Calu3 (cell line): ENCODE measurements around the gene TBC1D7. TPM values are rescaled to one million over a fixed set of nuclear protein-coding genes. Genes with fewer than 3 reads are reported as not detected.

Source experiments
- BruUV-seq: library from RNA; stranded (reverse); fragments of 400-500 nt; replicated peaks from 2 replicates; lab custom pipeline; 2021; lab: Mats Ljungman, UMichigan
- CTCF ChIA-PET: fragments of 300-600 bp; sonication (Branson Sonifier 250); formaldehyde crosslinking; loops from one replicate; lab custom pipeline; 2022; ENCODE audit warnings: antibody characterized with exemption; lab: Charles Lee
- DNase-seq: peaks from one replicate; pipeline ENCODE4 v3.0.0; 2022
- H3K27ac Mint-ChIP-seq: one replicate; pipeline ENCODE4 v1.8.0; 2022; ENCODE audit warnings: mixed read lengths; ENCODE audit not compliant: unreplicated experiment
- H3K27me3 Mint-ChIP-seq: one replicate; pipeline ENCODE4 v1.8.0; 2022; ENCODE audit warnings: mixed read lengths; ENCODE audit not compliant: unreplicated experiment
- H3K36me3 Mint-ChIP-seq: one replicate; pipeline ENCODE4 v1.8.0; 2022; ENCODE audit warnings: mild to moderate bottlenecking, moderate library complexity, mixed read lengths; ENCODE audit not compliant: insufficient read depth, unreplicated experiment
- H3K4me1 Mint-ChIP-seq: one replicate; pipeline ENCODE4 v1.8.0; 2022; ENCODE audit warnings: mild to moderate bottlenecking, low read depth, mixed read lengths; ENCODE audit not compliant: unreplicated experiment
- H3K4me3 Mint-ChIP-seq: one replicate; pipeline ENCODE4 v1.8.0; 2022; ENCODE audit warnings: mild to moderate bottlenecking, low read depth, moderate library complexity, mixed read lengths; ENCODE audit not compliant: unreplicated experiment
- H3K9me3 Mint-ChIP-seq: one replicate; pipeline ENCODE4 v1.8.0; 2022; ENCODE audit warnings: low read depth, mixed read lengths; ENCODE audit not compliant: unreplicated experiment
- intact Hi-C: fragments of 100-400 bp; cut with micrococcal nuclease; formaldehyde crosslinking; loops from one replicate; pipeline ENCODE4 v1.10.0; 2022; ENCODE audit not compliant: unreplicated experiment
- total RNA-seq: library from RNA; stranded (reverse); gene quantifications from 2 replicates; pipeline ENCODE4 v1.2.3, GENCODE V29; 2022
- TF ChIP-seq, protein P1 (sequence below): fragments of 200-600 bp; IDR thresholded peaks from one replicate; pipeline ENCODE4 v1.8.0; 2022; ENCODE audit warnings: antibody characterized with exemption; ENCODE audit not compliant: unreplicated experiment

TBC1D7 gene
- total RNA-seq, 1 experiment from 2014 or later = 13.2 TPM

DNA sequence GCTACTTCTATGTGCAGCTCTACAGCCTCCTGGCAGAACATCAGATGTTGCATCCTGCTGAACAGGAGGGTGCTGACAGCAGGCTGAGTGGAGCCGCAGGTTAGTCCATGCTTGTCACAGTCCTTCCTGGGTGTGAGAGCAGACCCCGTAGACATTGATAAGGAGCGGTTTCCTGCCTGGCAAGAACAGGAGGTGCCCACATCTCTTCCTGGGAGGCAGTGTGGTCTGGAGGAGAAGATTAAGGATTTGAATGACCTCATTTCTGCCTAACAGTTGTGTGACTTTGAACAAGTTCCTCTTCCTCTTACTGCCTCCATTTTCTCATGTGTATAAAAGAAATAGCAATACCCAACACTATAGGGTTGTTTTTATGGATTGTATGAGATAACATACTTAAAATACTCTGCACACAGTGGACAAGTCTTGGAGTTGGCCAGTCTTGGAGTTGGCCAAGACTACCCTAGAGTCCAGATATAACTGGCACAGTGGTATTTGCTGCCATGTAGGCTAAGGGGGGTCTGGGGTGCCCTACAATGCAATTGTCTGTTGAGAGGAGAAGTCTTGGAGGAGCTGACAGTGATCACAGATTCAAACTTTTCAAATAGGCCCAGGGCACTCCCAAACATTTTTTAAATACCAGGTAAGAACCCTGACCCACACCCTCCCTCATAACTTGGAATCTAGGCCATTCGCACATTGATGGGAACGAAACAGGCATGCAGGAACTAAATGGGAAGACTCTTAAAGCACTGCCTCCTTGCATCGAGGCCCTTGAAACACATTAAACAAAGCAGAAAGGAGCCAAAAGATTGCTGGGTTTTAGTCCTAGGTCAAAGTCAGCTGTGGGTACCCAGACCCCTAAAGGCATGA, 32.6 kb upstream of the TBC1D7 start:
- no peak overlapping the region for H3K4me3 Mint-ChIP-seq
- DNase-seq = no peak
- intact Hi-C loops = no loop called here
- CTCF ChIA-PET = no interaction called here
- no peaks in the 10 kb centered on the region for H3K9me3 Mint-ChIP-seq
- peaks cover 3% of the 10 kb centered on the region for H3K4me1 Mint-ChIP-seq
- no peak overlapping the region for H3K27ac Mint-ChIP-seq
- peaks cover 7% of the 10 kb centered on the region for H3K36me3 Mint-ChIP-seq
- no TSS peak for BruUV-seq
- no peaks in the 10 kb centered on the region for H3K27me3 Mint-ChIP-seq
- TF ChIP-seq, protein P1, sequence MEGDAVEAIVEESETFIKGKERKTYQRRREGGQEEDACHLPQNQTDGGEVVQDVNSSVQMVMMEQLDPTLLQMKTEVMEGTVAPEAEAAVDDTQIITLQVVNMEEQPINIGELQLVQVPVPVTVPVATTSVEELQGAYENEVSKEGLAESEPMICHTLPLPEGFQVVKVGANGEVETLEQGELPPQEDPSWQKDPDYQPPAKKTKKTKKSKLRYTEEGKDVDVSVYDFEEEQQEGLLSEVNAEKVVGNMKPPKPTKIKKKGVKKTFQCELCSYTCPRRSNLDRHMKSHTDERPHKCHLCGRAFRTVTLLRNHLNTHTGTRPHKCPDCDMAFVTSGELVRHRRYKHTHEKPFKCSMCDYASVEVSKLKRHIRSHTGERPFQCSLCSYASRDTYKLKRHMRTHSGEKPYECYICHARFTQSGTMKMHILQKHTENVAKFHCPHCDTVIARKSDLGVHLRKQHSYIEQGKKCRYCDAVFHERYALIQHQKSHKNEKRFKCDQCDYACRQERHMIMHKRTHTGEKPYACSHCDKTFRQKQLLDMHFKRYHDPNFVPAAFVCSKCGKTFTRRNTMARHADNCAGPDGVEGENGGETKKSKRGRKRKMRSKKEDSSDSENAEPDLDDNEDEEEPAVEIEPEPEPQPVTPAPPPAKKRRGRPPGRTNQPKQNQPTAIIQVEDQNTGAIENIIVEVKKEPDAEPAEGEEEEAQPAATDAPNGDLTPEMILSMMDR = no peak

GRCh38 chr6:13359287-13359686, 30.9 kb upstream of the TBC1D7 start:
- Mint-ChIP-seq H3K9me3 (no peaks in the 10 kb centered on the region), H3K36me3 (peaks cover 1% of the 10 kb centered on the region), H3K4me3 (no peak overlapping the region), H3K27ac (no peak overlapping the region), H3K4me1 (peaks cover 19% of the 10 kb centered on the region), H3K27me3 (no peaks in the 10 kb centered on the region)
- intact Hi-C loops = no loop called here
- no peak for DNase-seq
- CTCF ChIA-PET = no interaction called here
- BruUV-seq = no TSS peak
- TF ChIP-seq, protein P1 = no peak

GRCh38 chr6:13358511-13358910, 30.2 kb upstream of the TBC1D7 start:
- Mint-ChIP-seq H3K4me1 (peaks cover 27% of the 10 kb centered on the region), H3K4me3 (no peak overlapping the region), H3K27ac (no peak overlapping the region), H3K9me3 (no peaks in the 10 kb centered on the region), H3K27me3 (no peaks in the 10 kb centered on the region), H3K36me3 (no peaks in the 10 kb centered on the region)
- TF ChIP-seq, protein P1 = no peak
- CTCF ChIA-PET = interaction anchor here (0.6 kb wide), 1 partner anchor 75 kb away, joined by 4 read pairs; no protein-coding TSS in a partner anchor
- BruUV-seq = no TSS peak
- intact Hi-C loops = no loop called here
- no peak for DNase-seq

DNA sequence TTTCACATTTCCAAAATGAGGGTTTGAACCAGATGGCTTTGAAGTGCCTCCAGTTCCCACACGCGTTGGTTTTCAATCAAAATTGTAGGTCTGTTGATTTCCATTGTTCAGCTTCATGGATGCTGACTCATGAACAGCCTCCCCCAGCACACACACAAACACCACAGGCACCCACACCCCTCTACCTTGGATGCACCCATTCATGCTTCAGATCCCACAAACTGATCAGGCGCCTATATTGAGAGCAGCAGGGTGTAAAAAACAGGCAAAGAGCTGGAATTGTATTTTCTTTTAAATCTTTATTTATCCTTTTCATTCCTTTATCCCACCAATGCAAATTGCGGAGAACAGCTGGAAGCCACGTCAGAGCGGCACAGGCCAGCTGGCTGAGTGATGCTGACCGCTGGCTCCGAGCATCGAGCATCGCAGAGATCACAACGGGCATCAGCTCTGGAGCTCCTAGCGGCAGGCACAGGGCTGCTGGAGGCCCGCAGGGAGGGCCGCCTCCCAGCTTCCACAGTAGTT, 29.3 kb upstream of the TBC1D7 start:
- Mint-ChIP-seq H3K36me3 (no peaks in the 10 kb centered on the region), H3K4me3 (no peak overlapping the region), H3K27me3 (no peaks in the 10 kb centered on the region), H3K4me1 (peaks cover 31% of the 10 kb centered on the region), H3K9me3 (no peaks in the 10 kb centered on the region), H3K27ac (no peak overlapping the region)
- no peak for DNase-seq
- no TSS peak for BruUV-seq
- intact Hi-C loops = no loop called here
- TF ChIP-seq, protein P1 = no peak
- CTCF ChIA-PET = no interaction called here
